Suppressor macrophage treated with lipopolysaccharide for 1 hour (primary cell): Measurements from ENCODE around the gene PLK3.
"Not testable (repeated sequence)": the region's sequence is repeated elsewhere in the genome, so short reads cannot be mapped to it uniquely, and the experiment has no call there.

Experiments
- DNase-seq, 3 donors: peaks; one replicate each; pipeline ENCODE4 v3.0.0-alpha.2; 2020 to 2022

PLK3 gene

GRCh38 chr1:44828841-44829440, 28.8 kb downstream of the PLK3 start:
- no peak for DNase-seq

- no peak for DNase-seq
Observed at GRCh38 chr1:44829506-44830384, 29.6 kb downstream of the PLK3 start.

DNA sequence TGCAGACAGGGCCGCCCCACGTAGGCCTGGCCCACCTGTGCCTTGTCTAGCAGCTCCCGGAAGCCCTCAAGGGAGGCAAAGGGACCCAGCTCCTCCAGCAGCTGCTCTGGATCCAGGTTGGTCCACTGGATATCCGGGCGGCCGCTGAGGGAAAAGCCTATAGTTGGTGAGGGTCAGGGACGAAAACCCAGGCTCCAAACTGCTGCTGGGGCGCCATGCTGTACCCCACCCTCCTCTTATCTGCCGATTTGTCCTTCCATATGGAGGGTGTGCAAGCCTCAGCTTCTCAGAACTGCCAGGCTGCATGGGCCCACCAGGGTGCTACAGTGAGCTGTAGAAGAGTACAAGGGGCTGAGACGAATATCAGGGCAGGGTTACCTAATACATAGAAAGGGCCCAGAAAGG, 30.7 kb downstream of the PLK3 start:
- DNase-seq = no peak

- no peak for DNase-seq
Observed at GRCh38 chr1:44831516-44831915, 31.3 kb downstream of the PLK3 start.

GRCh38 chr1:44832056-44832705, 32.0 kb downstream of the PLK3 start:
- no peak for DNase-seq

- DNase-seq = no peak
Observed at GRCh38 chr1:44834328-44834727, 34.2 kb downstream of the PLK3 start.

GRCh38 chr1:44835738-44836675, 35.8 kb downstream of the PLK3 start:
- DNase-seq = peak; percentile 90 to 94 (median 91)

DNA sequence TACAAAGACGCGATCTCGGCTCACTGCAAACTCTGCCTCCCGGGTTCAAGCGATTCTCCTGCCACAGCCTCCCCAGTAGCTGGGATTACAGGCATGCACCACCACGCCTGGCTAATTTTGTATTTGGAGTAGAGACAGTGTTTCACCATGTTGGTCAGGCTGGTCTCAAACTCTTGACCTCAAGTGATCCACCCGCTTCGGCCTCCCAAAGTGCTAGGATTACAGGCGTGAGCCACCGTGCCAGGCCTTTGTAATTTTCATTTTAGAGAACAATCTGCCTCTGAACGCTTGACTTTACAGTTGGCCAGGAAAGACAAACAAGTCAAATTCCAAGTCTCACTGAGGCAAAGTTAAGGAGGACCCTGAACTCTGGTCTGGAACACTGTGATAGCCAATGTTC, 38.1 kb downstream of the PLK3 start:
- DNase-seq = not testable (repeated sequence)

- no peak for DNase-seq
Observed at GRCh38 chr1:44839576-44839975, 39.4 kb downstream of the PLK3 start.

DNA sequence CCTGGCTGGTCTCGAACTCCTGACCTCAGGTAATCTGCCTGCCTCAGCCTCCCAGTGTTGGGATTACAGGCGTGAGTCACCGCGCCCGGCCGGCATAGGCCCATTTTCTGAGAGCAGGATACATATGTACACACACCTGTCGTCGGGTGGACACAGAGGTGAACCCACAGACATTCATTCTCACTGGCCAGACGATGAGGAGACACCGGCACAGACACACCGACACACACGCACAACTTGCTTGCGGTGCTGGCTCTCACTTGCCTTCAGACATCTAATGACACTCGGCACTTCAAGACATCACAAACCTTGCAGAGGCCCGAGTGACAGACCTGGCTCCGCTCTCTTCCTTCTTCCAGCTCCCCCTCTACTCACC, 42.3 kb downstream of the PLK3 start:
- no peak for DNase-seq

DNA sequence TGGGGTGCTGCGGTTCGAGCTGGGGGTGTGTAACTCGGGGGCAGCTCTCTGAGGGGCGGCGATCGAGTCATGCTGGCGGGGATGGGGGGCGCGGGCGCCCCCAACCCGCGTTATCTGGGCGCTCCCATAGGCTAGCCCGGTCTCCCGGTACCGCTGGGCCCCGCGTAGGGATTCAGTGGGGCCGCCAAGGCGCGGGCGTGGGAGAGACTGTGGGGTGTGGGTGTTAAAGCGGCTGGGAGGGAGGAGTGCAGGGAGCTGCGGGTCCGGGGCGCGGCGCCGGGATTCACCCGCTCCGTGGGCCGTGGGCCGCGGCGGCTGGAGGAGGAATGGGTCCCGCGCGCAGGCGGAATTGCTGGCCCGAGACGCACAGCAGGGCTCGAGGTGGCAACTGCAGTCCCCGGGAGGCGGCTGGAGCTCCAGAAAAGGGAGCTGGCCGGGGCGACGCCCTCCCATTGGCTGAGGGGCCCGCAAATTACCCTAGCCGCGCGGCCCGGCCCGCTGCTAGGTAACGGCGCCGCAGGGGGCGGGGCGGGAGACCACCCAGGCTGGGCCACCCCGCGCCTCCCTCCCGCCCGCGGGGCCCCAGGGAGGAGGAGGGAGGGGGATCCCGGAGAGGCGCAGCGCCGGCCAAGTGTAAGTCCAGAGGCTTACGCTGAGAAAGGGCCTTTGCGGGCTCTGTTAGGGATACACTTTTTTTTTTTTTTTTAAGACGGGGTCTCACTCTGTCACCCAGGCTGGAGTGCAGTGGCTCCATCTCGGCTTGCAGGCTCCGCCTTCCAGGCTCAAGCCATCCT, 42.9 kb downstream of the PLK3 start, which contains the start of gene PTCH2:
Gene PTCH2, minus strand, starts transcription at position 392 of the 794 bp plus-strand sequence. Its CDS starts 321 bp downstream, at position 71.
- peak; percentile 27 to 66 (median 47) for DNase-seq

DNA sequence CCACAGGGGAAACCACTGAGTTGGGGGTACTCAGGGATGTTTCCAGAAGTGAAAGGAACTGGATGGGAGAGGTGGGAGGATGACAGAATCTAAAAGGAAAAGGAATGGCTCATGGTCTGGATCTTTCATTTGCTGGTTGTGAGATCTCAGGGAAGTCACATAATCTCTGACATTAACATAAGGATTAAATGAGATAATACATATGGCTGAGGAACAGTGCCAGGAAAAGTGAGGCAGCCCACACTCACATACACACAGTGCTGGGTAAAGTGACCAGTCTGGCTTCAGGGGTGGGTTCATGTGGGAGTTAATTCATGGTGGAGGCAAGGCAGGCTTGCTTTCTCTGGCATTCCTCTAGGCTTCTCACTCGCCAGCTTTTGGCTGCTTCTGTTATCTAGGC, 46.8 kb downstream of the PLK3 start:
- DNase-seq = no peak

DNA sequence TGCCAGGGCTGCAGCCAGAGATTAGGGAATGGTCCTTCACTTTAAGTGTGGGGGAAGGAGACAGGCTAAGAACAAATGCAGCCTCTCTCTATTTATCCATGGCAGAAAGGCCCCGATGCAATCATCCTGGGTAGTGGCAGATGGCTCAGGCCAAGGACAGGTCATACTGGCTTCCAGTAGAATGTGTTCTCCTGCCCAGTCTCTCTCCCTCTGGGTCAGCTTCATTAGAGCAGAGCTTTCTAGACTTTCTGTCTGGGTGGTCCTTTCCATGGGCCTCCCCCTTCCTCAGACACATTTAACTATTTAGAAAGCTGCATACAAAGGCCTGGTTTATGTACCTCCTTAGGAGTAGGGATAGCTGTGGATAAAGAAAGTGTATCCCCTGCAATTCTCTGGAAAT, 47.7 kb downstream of the PLK3 start:
- no peak for DNase-seq

- no peak for DNase-seq
Observed at GRCh38 chr1:44848456-44849181, 48.4 kb downstream of the PLK3 start.

DNA sequence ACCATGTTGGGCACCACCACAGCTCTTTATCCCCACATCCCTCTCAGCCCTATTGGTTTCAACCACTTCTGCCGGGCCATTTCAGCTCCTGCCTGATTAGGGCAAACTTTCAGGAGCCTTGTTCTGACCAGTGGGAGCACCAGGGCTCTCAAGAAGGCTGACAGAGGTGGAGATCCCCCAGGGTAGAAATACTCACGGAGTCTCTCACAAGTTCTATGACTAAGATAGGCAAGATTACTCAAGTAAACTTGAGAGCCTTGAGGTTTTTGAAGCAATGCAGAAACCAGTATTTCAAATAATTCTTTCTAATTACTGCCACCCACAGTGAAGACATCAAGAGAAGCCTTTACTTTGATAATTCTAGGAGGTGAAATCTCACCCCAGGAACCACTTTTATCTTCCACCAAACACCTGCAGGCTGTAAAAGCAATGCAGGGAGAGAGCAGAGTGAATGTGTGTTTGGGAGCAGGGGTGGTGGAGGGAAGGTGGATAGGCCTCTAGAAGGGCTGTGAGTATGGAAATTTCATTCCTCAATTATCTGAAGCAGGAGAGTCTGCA, 49.5 kb downstream of the PLK3 start:
- peak in 1 of 3 donors; percentile 4 for DNase-seq

DNA sequence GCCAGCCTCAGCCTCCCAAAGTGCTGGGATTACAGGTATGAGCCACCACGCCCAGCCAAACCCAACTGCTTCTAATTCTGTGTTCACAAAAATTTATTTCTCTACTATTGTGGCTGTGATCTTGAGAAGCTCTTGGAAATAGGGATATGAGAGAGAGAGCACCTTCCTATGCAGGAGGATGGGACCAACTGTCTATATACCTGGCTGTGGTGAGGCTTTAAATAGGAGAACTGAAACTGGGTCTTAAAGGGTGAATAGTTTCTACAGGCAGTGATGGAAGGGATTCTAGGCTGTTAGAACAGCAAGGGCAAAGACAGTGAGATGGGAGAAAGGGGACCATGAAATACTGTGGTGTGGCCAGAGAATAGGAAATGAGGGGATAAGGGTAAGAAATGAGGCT, 51.1 kb downstream of the PLK3 start:
- DNase-seq = no peak

GRCh38 chr1:44853201-44853600, 53.0 kb downstream of the PLK3 start:
- no peak for DNase-seq

DNA sequence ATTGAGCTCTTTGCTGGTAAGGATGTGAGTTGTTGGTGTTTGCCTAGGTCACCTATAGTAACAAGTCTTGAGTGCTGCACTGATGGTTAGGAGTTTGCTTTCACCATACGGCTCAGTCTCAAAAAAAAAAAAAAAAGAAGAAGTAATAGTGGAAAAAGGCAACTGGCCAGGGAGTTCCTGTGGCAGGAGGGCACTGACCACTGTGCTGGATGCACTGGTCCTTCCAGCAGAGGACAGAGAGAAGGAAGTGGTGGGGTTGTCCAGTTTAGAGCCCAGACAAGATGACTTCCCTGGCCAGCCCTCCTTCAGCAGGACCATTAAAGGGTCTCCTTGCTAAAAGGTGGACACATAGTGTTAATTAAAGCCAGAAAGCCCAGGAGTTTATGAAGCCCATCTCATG, 54.8 kb downstream of the PLK3 start:
- peak; percentile 22 to 34 (median 33) for DNase-seq
